ENCODE data around the gene POT1.

DNA sequence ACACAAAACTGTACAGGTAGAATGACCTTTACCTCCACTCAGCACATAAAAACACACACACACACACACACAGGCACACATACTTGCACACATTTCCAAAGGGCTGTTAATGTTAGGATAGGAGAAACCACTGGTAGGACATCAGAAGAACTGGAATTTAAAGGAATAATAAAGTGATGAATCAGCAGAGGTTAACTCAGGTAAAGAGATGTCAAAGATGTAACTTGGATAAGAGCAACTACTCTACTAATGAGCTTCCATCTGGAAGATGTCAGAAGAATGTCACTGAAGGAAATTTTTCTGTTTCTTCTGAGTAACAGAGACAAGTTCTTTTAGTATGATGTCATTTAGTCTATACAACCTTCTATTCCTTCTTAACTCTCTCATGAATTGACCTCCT, 137.6 kb downstream of the POT1 start:
- TF ChIP-seq CTCF (optimal IDR thresholded peaks at IDR 0.05 in 1 of 3, IDR thresholded peaks at IDR 0.05 in 1 of 3, conservative IDR thresholded peaks at IDR 0.05 in 1 of 3; ENCODE audit: extremely low read depth in 1 of 3, insufficient read depth in 2 of 3, low read length in 3 of 3) = no peak
- no peak for TF ChIP-seq EZH2 (IDR thresholded peaks at IDR 0.05; ENCODE audit: low read length)

Measured in keratinocyte (primary cell).